Prostate gland (tissue), 2 donors: ENCODE results near the gene COL5A1.

Source experiments
- POLR2A ChIP-seq: fragments of 450-650 bp; IDR thresholded peaks from one replicate; pipeline ENCODE4 v1.6.1; 2016; ENCODE audit warnings: antibody characterized with exemption, mild to moderate bottlenecking
- TF ChIP-seq, protein P1 (sequence below), 4 experiments: fragments of 200-600 bp in 2 of 4; fragments of 450-650 bp in 2 of 4; sonication (generic) in 2 of 4; IDR thresholded peaks; 1 replicate in 3 of 4; 2 replicates in 1 of 4; pipeline ENCODE4 v1.5.1; 2016 to 2019; ENCODE audit warnings: antibody characterized with exemption in 4 of 4, mild to moderate bottlenecking in 2 of 4, moderate library complexity in 2 of 4

- TF ChIP-seq, protein P1, sequence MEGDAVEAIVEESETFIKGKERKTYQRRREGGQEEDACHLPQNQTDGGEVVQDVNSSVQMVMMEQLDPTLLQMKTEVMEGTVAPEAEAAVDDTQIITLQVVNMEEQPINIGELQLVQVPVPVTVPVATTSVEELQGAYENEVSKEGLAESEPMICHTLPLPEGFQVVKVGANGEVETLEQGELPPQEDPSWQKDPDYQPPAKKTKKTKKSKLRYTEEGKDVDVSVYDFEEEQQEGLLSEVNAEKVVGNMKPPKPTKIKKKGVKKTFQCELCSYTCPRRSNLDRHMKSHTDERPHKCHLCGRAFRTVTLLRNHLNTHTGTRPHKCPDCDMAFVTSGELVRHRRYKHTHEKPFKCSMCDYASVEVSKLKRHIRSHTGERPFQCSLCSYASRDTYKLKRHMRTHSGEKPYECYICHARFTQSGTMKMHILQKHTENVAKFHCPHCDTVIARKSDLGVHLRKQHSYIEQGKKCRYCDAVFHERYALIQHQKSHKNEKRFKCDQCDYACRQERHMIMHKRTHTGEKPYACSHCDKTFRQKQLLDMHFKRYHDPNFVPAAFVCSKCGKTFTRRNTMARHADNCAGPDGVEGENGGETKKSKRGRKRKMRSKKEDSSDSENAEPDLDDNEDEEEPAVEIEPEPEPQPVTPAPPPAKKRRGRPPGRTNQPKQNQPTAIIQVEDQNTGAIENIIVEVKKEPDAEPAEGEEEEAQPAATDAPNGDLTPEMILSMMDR (IDR thresholded peaks at IDR 0.05): no peak
- TF ChIP-seq POLR2A: no peak
Measured at GRCh38 chr9:134664446-134664845, 22.8 kb downstream of the COL5A1 start.
